ENCODE results near the gene ETV6.
"Not testable (repeated sequence)": the region's sequence is repeated elsewhere in the genome, so short reads cannot be mapped to it uniquely, and the experiment has no call there.

DNA sequence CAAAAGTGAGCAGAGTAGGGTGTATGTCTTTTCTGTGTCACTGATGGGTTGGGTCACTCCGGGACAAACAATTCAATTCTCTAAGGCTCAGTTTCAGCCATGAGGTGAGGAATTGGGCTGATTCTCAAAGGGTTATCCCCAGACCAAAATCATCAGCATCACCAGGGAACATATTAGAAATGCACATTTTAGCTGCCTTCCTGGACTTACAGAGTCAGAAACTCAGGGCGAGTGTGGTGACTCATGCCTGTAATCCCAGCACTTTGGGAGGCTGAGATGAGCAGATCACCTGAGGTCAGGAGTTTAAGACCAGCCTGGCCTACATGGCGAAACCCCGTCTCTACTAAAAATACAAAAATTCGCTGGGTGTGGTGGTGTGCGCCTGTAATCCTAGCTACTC lies 21.8 kb upstream of the ETV6 start:
- not testable (repeated sequence) for TF ChIP-seq POLR2AphosphoS5 (IDR thresholded peaks at IDR 0.05; ENCODE audit: low read depth, low read length); SIN3A (IDR thresholded peaks at IDR 0.05; ENCODE audit: borderline replicate concordance, insufficient read depth, low read depth, low read length); TCF7L2 (IDR thresholded peaks at IDR 0.05; ENCODE audit: low read depth, low read length)
- TF ChIP-seq, protein P1, sequence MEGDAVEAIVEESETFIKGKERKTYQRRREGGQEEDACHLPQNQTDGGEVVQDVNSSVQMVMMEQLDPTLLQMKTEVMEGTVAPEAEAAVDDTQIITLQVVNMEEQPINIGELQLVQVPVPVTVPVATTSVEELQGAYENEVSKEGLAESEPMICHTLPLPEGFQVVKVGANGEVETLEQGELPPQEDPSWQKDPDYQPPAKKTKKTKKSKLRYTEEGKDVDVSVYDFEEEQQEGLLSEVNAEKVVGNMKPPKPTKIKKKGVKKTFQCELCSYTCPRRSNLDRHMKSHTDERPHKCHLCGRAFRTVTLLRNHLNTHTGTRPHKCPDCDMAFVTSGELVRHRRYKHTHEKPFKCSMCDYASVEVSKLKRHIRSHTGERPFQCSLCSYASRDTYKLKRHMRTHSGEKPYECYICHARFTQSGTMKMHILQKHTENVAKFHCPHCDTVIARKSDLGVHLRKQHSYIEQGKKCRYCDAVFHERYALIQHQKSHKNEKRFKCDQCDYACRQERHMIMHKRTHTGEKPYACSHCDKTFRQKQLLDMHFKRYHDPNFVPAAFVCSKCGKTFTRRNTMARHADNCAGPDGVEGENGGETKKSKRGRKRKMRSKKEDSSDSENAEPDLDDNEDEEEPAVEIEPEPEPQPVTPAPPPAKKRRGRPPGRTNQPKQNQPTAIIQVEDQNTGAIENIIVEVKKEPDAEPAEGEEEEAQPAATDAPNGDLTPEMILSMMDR (IDR thresholded peaks at IDR 0.05) = not testable (repeated sequence)
- TF ChIP-seq, protein P2, sequence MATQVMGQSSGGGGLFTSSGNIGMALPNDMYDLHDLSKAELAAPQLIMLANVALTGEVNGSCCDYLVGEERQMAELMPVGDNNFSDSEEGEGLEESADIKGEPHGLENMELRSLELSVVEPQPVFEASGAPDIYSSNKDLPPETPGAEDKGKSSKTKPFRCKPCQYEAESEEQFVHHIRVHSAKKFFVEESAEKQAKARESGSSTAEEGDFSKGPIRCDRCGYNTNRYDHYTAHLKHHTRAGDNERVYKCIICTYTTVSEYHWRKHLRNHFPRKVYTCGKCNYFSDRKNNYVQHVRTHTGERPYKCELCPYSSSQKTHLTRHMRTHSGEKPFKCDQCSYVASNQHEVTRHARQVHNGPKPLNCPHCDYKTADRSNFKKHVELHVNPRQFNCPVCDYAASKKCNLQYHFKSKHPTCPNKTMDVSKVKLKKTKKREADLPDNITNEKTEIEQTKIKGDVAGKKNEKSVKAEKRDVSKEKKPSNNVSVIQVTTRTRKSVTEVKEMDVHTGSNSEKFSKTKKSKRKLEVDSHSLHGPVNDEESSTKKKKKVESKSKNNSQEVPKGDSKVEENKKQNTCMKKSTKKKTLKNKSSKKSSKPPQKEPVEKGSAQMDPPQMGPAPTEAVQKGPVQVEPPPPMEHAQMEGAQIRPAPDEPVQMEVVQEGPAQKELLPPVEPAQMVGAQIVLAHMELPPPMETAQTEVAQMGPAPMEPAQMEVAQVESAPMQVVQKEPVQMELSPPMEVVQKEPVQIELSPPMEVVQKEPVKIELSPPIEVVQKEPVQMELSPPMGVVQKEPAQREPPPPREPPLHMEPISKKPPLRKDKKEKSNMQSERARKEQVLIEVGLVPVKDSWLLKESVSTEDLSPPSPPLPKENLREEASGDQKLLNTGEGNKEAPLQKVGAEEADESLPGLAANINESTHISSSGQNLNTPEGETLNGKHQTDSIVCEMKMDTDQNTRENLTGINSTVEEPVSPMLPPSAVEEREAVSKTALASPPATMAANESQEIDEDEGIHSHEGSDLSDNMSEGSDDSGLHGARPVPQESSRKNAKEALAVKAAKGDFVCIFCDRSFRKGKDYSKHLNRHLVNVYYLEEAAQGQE (IDR thresholded peaks at IDR 0.05; ENCODE audit: insufficient read depth in 1 of 2, low read depth in 2 of 2, low read length in 1 of 2) = not testable (repeated sequence)

Measured in Panc1 (cell line).